HG03439 (cell line): ENCODE measurements around the gene ASMTL.
"Not testable (repeated sequence)": the region's sequence is repeated elsewhere in the genome, so short reads cannot be mapped to it uniquely, and the experiment has no call there.

ENCODE experiments used
- ATAC-seq: cut with Tn5 transposase; IDR thresholded peaks from one replicate; pipeline ENCODE4 v1.9.1; 2021; ENCODE audit warnings: mild to moderate bottlenecking, moderate library complexity; ENCODE audit not compliant: unreplicated experiment

The ASMTL gene

DNA sequence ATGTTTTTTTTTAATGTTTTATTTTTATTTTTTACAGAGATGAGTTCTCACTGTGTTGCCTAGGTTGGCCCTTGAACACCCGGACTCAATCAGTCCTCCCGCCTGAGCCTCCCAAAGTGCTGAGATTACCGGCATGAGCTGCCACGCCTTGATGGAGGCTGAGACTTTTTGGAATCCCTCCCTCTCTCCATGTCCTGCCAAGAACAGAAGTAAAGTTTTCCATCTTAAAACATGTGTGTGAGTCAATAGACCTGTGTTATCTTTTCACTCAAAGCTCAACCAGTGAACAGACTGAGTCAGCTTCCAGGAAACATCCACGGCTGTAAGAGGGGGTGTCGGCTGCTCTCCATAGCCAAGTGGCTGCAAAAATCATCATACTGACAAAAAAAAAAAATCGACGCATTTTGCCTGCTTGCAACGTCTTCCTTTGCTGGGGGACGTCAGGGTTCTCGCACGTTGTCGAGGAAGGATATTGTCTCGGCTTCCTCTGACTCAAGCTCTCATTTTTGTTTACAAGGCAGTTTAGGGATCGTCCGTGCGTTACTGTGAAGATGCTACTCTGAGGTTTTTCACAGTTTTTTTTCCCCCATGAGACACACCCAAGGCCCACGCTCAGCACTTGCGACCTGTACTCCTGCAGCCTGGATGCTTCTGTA lies 10.0 kb upstream of the ASMTL start:
- no peak for ATAC-seq

DNA sequence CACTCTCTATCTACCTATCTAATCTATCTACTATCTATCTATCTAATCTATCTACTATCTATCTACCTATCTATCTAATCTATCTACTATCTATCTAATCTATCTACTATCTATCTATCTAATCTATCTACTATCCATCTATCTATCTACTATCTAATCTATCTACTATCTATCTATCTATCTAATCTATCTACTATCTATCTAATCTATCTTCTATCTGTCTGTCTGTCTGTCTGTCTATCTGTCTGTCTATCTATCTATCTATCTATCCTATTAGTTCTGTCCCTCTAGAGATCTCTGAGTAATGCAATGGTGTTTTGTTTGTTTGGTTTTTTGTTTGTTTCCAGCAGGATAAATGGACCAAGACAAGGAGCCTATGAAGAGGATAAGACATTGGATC lies 9.4 kb upstream of the ASMTL start:
- no peak for ATAC-seq

DNA sequence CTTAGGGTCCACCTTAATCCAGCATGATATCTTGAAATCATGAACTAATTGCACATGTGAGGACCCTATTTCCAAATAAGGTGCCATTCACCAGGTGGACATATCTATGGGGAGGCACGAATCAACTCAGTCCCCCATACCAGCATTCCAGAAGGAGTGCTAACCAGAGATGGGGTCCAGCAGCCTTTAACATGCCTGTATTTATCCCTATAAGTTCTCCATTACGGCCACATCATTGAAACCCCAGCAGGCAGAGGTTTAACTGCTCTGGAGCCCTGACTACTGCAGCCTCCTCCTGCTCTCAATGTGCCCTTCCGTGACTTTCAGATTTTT lies 3.2 kb upstream of the ASMTL start:
- ATAC-seq = no peak

DNA sequence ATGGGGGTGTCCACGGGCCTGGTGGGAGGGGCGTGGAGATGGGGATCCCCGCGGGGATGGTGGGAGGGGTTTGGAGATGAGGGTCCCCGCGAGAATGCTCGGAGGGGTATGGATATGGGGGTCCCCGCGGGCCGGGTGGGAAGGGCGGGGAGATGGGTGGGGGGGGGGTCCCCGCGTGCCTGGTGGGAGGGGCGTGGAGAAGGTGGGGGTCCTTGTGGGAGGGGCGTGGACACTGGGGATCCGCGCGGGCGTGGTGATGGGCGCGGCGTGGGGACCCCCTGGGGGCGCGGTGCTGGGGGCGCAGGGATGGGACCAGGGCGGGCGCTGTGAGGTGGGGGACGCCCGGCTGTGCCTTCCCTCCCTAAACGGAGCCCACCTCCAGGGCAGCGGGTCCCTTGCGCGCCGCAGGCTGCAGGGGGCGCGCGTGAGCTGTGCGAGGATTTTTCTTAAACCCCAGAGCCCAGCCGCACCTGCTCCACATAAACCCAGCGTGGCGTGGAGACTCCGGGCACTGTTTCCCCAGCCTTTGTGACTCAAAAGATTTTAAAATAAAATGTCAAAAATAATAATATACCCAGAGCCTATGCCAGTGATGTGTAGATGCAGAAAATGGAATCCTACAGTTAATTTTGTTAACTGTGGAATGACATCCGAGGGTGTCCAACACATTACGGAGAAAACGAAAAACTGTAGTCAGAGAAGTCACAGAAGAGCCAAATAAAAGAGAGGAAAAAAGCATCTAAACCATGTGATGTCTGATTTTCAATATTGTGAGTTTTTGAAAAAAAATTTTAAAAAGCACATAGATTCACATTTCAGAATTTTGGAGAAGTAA lies 1.5 kb upstream of the ASMTL start:
- ATAC-seq = no peak

DNA sequence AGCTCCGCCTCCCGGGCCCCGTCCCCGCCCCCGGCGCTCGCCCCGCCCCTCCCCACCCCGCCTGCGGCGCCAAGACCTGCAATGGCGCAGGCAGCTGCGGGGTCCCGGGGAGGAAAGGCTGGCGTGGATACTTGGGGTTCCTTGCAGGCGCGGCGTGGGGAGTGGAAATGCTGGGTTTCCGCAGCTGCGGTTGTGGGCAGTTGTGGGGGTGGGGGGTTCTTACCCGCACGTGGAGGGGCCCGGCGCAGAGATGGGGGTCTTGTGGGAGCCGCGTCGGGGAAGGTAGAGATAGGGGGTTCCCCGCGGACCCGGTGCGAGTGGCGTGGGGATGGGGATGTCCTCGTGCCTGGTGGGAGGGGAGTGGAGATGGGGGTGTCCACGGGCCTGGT lies 680 bp upstream of the ASMTL start:
- peak; percentile 11 for ATAC-seq

DNA sequence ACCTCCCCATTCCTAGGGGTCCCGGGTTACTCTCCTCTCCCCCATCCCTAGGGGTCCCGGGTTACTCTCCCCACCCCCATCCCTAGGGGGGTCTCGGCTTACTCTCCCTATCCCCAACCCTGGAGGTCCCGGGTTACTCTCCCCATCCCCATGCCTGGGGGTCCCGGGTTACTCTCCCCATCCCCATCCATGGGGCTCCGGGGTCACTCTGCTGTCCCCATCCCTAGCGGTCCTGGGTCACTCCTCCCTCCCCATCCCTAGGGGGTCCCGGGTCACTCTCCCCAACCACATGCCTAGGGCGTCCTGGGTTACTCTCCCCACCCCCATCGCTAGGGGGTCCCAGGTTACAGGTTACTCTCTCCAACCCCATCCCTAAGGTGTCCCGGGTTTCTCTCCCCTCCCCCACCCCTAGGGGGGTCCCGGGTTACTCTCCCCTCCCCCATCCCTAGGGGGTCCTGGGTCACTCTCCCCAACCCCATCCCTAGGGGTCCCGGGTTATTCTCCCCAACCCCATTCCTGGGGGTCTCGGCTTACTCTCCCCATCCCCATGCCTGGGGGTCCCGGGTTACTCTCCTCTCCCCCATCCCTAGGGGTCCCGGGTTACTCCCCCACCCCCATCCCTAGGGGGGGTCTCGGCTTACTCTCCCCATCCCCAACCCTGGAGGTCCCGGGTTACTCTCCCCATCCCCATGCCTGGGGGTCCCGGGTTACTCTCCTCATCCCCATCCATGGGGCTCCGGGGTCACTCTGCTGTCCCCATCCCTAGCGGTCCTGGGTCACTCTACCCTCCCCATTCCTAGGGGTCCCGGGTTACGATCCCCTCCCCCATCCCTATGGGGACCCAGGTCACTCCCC lies 821 bp downstream of the ASMTL start:
- no peak for ATAC-seq

DNA sequence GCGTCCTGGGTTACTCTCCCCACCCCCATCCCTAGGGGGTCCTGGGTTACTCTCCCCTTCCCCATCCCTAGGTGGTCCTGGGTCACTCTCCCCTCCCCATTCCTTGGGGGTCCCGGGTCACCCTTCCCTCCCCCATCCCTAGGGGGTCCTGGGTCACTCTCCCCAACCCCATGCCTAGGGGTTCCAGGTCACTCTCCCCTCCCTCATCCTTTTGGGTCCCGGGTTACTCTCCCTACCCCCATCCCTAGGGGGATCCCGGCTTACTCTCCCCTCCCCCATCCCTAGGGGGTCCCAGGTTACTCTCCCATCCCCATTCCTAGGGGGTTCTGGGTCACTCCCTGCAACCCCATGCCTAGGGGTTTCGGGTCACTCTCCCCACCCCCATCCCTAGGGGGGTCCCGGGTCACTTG lies 1.5 kb downstream of the ASMTL start:
- ATAC-seq = no peak

DNA sequence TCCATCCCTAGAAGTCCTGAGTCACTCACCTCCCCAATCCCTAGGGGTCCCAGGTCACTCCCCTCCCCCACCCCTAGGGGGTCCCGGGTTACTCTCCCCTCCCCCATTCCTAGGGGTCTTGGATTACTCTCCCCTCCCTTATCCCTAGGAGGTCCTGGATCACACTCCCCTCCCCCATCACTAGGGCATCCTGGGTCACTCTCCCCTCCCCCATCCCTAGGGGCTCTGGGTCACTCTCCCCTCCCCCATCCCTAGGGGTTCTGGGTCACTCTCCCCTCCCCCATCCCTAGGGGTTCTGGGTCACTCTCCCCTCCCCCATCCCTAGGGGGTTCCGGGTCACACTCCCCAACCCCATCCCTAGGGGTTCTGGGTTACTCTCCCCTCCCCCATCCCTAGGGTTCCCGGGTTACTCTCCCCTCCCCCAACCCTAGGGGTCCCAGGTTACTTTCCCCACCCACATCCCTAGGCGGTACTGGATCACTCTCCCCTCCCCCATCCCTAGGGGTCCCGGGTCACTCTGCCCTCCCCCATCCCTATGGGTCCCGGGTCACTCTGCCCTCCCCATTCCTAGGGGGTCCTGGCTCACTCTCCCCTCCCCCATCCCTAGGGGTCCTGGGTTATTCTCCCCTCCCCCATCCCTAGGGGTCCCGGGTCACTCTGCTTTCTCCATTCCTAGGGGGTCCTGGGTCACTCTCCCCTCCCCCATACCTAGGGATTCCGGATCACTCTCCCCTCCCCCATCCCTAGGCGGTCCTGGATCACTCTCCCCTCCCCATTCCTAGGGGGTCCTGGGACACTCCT lies 2.1 kb downstream of the ASMTL start:
- no peak for ATAC-seq

DNA sequence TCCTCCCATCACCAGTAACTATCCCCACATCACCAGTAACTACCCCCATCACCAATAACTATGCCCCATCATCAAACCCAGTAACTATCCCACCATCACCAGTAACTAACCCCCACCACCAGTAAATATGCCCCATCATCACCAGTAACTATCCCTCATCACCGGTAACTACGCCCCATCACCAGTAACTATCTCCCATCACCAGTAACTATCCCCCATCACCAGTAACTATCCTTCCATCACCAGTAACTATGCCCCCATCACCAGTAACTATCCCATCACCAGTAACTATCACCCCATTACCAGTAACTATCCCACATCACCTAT lies 2.9 kb downstream of the ASMTL start:
- no peak for ATAC-seq

DNA sequence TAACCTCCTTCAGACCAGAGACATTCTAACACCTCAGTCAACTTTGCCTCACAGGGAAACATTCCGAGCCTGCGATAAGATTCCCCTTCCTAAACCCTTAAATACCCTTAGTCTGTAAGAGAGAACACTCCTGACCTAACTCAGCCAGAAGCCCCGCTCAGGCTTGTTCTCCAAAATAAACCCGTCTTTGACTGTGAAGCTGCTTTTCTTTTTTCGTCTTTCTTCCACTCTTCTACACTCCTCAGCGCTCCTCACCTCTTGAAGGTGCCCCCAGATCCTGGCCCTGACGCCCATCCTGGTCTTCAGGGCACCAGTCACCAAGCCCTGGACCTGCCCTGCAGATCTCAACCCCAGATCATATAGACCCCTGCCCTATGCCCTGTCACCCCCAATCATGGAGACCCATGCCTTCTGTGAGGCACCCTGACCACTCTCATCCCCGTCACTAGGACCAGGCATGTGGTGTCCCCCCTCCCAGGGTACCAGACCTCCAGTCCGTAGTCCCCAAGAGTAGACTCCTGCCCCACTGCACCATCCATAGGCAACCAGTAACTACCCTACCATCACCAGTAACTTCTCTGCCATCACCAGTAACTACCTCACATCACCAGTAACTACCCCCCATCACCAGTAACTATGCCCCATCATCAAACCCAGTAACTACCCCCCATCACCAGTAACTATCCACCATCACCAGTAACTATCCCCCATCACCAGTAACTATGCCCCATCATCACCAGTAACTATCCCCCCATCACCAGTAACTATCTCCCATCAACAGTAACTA lies 3.5 kb downstream of the ASMTL start:
- ATAC-seq = no peak

DNA sequence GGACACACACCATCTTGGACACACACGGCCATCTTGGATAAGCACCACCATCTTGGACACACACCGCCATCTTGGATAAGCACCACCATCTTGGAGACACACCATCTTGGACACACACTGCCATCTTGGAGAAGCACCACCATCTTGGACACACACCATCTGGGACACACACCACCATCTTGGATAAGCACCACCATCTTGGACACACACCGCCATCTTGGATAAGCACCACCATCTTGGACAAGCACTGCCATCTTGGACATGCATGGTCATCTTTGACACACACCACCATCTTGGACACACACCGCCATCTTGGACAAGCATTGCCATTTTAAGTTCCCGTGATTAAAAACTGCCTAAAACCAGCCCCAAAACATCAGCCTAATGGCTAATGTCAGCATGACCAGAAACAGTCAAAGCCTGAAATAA lies 4.1 kb downstream of the ASMTL start:
- not testable (repeated sequence) for ATAC-seq

DNA sequence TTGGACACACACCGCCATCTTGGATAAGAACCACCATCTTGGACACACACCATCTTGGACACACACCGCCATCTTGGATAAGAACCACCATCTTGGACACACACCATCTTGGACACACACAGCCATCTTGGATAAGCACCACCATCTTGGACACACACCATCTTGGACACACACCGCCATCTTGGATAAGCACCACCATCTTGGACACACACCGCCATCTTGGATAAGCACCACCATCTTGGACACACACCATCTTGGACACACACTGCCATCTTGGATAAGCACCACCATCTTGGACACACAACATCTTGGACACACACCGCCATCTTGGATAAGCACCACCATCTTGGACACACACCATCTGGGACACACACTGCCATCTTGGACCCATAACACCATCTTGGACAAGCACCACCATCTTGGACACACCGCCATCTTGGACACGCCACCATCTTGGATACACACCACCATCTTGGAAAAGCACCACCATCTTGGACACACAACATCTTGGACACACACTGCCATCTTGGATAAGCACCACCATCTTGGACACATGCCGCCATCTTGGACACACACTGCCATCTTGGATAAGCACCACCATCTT lies 4.6 kb downstream of the ASMTL start:
- not testable (repeated sequence) for ATAC-seq

DNA sequence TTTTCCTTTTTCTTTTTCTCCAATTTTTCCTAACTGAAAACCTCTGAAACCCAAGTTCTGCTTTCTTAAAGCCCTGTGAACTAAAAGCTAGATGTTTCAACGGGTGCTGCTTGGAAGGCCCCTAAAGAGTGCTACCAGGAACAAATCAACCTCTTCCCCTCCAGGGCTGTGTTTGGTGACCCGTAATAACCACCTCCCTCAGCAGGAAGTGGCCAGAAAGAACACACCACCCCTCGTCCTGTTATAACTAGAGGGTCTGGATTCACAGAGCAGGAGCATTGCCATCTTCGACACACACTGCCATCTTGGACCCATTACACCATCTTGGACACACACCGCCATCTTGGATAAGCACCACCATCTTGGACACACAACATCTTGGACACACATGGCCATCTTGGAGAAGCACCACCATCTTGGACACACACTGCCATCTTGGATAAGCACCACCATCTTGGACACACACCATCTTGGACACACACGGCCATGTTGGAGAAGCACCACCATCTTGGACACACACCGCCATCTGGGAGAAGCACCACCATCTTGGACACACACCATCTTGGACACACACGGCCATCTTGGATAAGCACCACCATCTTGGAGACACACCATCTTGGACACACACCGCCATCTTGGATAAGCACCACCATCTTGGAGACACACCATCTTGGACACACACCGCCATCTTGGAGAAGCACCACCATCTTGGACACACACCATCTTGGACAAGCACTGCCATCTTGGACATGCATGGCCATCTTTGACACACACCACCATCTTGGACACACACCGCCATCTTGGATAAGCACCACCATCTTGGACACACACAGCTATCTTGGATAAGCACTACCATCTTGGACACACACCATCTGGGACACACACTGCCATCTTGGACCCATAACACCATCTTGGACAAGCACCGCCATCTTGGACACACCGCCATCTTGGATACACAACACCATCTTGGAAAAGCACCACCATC lies 5.4 kb downstream of the ASMTL start:
- ATAC-seq = not testable (repeated sequence)

DNA sequence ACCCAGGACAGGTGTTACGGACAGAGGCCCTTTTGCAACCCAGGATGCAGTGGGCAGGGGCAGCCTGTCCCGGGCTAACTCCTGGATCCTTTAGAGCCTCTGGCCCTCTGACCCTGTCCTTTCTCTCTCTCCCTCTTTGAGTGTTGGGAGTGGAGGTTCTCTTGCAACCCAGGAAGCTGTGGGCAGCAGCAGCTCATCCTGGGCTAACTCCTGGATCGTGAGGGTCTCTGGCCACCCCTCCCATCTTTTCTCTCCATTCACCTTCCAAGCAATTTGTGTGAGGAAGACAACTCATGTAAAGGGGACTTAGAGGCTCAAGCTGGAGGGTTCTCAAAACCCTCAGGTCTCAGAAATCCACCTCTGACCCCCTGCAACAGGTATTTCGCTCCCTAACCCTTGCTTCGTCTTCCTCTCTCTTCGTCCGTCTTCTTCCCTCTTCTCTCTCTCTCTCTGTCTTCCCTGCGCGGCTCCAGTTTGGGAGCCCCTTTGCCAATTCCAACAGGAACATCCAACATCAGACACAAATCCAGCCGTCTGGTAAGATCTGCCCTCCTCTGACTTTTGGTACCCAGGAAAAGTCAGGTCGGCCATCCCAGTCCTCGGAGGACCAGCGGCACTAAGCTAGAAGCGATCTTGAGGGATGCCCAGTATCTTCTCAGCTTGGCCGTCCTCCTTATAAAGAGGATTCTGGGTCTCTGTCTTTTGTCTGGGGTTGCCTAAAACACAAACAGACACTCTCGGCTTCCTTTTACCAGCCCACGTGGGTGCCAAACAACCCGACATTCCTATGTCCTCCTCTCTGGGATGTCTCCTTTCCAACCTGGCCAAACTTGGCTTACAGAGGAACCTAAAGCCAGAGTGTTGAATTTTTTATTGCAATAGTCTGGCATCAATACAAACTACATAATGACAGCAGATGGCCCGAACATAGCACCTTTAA lies 7.9 kb downstream of the ASMTL start:
- no peak for ATAC-seq

DNA sequence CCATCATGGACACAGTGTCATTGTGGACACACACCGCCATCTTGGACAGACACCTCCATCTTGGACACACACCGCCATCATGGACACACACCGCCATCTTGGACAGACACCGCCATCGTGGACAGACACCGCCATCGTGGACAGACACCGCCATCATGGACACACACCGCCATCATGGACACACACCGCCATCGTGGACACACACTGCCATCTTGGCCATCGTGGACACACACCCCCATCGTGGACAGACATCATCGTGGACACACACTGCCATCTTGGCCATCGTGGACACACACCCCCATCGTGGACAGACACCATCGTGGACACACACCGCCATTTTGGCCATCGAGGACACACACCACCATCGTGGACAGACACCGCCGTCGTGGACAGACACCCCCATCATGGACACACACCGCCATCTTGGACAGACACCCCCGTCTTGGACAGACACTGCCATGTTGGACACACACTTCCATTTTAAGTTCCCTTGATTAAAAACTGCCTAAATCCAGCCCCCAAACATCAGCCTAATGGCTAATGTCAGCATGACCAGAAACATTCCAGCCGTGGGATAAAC lies 9.1 kb downstream of the ASMTL start:
- ATAC-seq = no peak

DNA sequence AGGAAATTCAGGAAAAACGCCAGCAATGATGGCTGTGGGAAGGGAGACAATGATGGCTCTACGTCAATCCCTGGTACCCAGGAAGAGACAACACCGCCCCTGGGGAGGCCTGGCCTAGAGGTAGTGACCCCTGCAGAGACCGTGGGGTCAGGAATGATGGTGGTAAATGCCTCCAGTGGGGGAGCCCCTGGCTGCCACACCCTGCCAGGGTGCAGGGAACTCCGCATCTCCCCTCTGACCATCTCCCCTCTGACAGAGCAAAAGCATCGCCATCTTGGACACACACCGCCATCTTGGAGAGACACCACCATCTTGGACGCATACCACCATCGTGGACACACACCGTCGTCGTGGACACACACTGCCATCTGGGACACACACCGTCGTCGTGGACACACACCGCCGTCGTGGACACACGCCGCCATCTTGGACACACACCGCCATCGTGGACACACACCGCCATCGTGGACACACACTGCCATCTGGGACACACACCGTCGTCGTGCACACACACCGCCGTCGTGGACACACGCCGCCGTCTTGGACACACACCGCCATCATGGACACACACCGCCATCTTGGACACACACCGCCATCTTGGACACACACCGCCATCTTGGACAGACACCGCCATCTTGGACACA lies 9.9 kb downstream of the ASMTL start:
- ATAC-seq = no peak
